ENCODE measurements around the gene MARCHF2. TPM values are rescaled to one million over a fixed set of nuclear protein-coding genes. Genes with fewer than 3 reads are reported as not detected.

Gene MARCHF2
- total and polyA plus RNA-seq, 2 donors (not counting 1 experiment from before 2014, with no cell fraction given), result 22.9 to 52.6 TPM

DNA sequence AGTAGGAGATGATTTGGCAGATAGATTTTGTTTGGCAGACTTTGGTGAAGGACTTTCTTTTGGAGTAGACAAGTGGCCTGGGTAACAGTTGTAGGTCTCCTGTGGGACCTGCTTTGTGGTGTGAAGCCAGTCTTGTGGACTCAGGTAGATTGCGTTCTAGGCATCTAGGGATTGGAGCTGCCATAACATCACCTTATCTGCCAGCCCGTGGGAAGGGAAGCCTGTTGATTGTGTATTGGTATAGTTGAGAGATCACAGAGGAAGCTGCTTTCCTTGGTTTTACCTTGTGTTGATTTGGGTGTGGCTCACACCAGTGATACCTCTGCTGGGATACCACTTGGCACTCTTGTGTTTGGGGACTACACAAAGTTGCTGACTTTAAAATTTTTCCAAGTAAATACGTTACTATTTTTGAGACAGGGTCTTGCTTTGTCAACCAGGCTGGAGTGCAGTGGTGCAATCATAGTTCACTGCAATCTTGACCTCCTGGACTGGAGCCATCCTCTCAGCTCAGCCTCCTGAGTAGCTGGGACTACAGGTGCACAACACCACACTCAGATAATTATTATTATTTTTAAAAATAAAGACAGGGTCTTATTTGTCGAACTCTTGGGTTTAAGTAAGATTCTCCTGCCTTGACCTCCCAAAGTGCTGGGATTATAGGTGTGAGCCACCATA is 39.5 kb downstream of the MARCHF2 start:
- ChIA-PET POLR2A (interaction anchor here (1.3 kb wide), 1 partner anchor 8 kb away, joined by 3 read pairs; no protein-coding TSS in a partner anchor), CTCF (interaction anchor here (1.0 to 1.6 kb wide), 3 partner anchors 16 to 210 kb away, joined by 3 read pairs; no protein-coding TSS in a partner anchor)
- WGBS (ENCODE audit: insufficient coverage), result 56% methylated on average over 2 of the region's 4 CpGs
- intact Hi-C loops (cut with micrococcal nuclease), result no loop called here
- Mint-ChIP-seq H3K4me3 (peak overlapping the region; percentile 52), H3K4me1 (peaks cover 78% of the 10 kb centered on the region), H3K9me3 (ENCODE audit: insufficient read depth) (no peaks in the 10 kb centered on the region), H3K27ac (no peak overlapping the region), H3K27me3 (no peaks in the 10 kb centered on the region)
- no peak for TF ChIP-seq EZH2 (IDR thresholded peaks at IDR 0.05; ENCODE audit: borderline replicate concordance, insufficient read depth, low read depth, low read length, poor library complexity, severe bottlenecking)
- TF ChIP-seq, protein P1, sequence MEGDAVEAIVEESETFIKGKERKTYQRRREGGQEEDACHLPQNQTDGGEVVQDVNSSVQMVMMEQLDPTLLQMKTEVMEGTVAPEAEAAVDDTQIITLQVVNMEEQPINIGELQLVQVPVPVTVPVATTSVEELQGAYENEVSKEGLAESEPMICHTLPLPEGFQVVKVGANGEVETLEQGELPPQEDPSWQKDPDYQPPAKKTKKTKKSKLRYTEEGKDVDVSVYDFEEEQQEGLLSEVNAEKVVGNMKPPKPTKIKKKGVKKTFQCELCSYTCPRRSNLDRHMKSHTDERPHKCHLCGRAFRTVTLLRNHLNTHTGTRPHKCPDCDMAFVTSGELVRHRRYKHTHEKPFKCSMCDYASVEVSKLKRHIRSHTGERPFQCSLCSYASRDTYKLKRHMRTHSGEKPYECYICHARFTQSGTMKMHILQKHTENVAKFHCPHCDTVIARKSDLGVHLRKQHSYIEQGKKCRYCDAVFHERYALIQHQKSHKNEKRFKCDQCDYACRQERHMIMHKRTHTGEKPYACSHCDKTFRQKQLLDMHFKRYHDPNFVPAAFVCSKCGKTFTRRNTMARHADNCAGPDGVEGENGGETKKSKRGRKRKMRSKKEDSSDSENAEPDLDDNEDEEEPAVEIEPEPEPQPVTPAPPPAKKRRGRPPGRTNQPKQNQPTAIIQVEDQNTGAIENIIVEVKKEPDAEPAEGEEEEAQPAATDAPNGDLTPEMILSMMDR (IDR thresholded peaks at IDR 0.05), result no peak
- Histone ChIP-seq H3K4me3 (ENCODE audit: control extremely low read depth in 1 of 5, extremely low read depth in 1 of 5, insufficient read depth in 1 of 5, low read depth in 2 of 5, low read length in 4 of 5) (no peak overlapping the region), H3K9ac (ENCODE audit: low read length) (no peak overlapping the region), H3K27ac (ENCODE audit: low read length in 2 of 2) (no peak overlapping the region), H2AFZ (ENCODE audit: insufficient read depth, low read depth, low read length, poor library complexity, severe bottlenecking) (no peak overlapping the region), H3K4me2 (replicated peaks; ENCODE audit: low read depth, low read length, poor library complexity, severe bottlenecking) (peak overlapping the region; percentile 10), H3K27me3 (replicated peaks in 1 of 4; ENCODE audit: control extremely low read depth in 1 of 4, control insufficient read depth in 3 of 4, insufficient read depth in 4 of 4, low read length in 3 of 4) (no peaks in the 10 kb centered on the region), H3K9me3 (ENCODE audit: control extremely low read depth in 1 of 3, control insufficient read depth in 2 of 3, insufficient read depth in 1 of 3, low read length in 2 of 3) (no peaks in the 10 kb centered on the region), H3K79me2 (ENCODE audit: control insufficient read depth, insufficient read depth, low read length) (peaks cover 99% of the 10 kb centered on the region), H4K20me1 (ENCODE audit: control insufficient read depth, insufficient read depth, low read length, poor library complexity, severe bottlenecking) (peaks cover 98% of the 10 kb centered on the region), H3K4me1 (ENCODE audit: control insufficient read depth in 2 of 2, insufficient read depth in 2 of 2, low read length in 2 of 2) (peaks cover 51 to 65% of the 10 kb centered on the region in 2 donors), H3K36me3 (replicated peaks in 1 of 2; ENCODE audit: control extremely low read depth in 1 of 2, control insufficient read depth in 1 of 2, extremely low read depth in 1 of 2, insufficient read depth in 2 of 2, low read length in 1 of 2) (peaks cover 4 to 71% of the 10 kb centered on the region in 2 experiments)
- no peak for ATAC-seq (ENCODE audit: low read depth)
- no peak for DNase-seq

DNA sequence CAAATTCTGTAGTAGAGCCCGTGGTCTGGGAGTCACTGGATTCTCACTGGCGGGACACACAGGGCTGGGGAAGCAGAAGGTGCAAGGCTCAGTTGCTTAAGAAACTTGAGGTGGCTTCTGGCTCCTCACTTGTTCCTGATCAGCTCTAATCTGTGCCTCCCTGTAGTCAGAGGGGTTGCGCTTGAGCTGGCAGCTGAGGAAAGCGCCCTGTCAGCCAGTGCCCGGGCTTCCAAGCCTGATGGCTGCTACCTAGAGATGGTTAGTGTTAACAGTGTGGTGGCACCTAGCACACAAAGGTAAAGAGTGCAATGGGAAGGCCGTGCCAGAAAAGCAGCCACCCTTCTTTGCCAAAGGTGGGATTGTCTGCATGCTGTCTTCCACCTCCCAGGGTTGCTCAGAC is 40.5 kb downstream of the MARCHF2 start:
- Mint-ChIP-seq H3K27me3 (no peaks in the 10 kb centered on the region), H3K4me3 (no peak overlapping the region), H3K9me3 (ENCODE audit: insufficient read depth) (no peaks in the 10 kb centered on the region), H3K27ac (no peak overlapping the region), H3K4me1 (peaks cover 82% of the 10 kb centered on the region)
- Histone ChIP-seq H3K4me3 (ENCODE audit: control extremely low read depth in 1 of 5, extremely low read depth in 1 of 5, insufficient read depth in 1 of 5, low read depth in 2 of 5, low read length in 4 of 5) (no peak overlapping the region), H3K4me2 (replicated peaks; ENCODE audit: low read depth, low read length, poor library complexity, severe bottlenecking) (peak overlapping the region; percentile 16), H3K36me3 (replicated peaks in 1 of 2; ENCODE audit: control extremely low read depth in 1 of 2, control insufficient read depth in 1 of 2, extremely low read depth in 1 of 2, insufficient read depth in 2 of 2, low read length in 1 of 2) (peaks cover 4 to 78% of the 10 kb centered on the region in 2 experiments), H4K20me1 (ENCODE audit: control insufficient read depth, insufficient read depth, low read length, poor library complexity, severe bottlenecking) (peaks cover 98% of the 10 kb centered on the region), H3K9ac (ENCODE audit: low read length) (no peak overlapping the region), H3K27me3 (replicated peaks in 1 of 4; ENCODE audit: control extremely low read depth in 1 of 4, control insufficient read depth in 3 of 4, insufficient read depth in 4 of 4, low read length in 3 of 4) (no peaks in the 10 kb centered on the region), H3K4me1 (ENCODE audit: control insufficient read depth in 2 of 2, insufficient read depth in 2 of 2, low read length in 2 of 2) (peaks cover 53 to 62% of the 10 kb centered on the region in 2 donors), H3K79me2 (ENCODE audit: control insufficient read depth, insufficient read depth, low read length) (peaks cover 99% of the 10 kb centered on the region), H3K27ac (ENCODE audit: low read length in 2 of 2) (no peak overlapping the region), H3K9me3 (ENCODE audit: control extremely low read depth in 1 of 3, control insufficient read depth in 2 of 3, insufficient read depth in 1 of 3, low read length in 2 of 3) (no peaks in the 10 kb centered on the region), H2AFZ (ENCODE audit: insufficient read depth, low read depth, low read length, poor library complexity, severe bottlenecking) (no peak overlapping the region)
- POLR2A ChIA-PET, result interaction anchor here (1.3 kb wide), 1 partner anchor 9 kb away, joined by 3 read pairs; no protein-coding TSS in a partner anchor
- intact Hi-C loops (cut with micrococcal nuclease), result no loop called here
- DNase-seq (no peak), ATAC-seq (ENCODE audit: low read depth) (no peak)
- WGBS (ENCODE audit: insufficient coverage), result 79% methylated on average over 5 of the region's 6 CpGs
- CTCF ChIA-PET, result interaction anchor here (0.5 to 1.6 kb wide), 4 partner anchors 15 to 211 kb away, joined by 3 read pairs; no protein-coding TSS in a partner anchor
- TF ChIP-seq EZH2 (IDR thresholded peaks at IDR 0.05; ENCODE audit: borderline replicate concordance, insufficient read depth, low read depth, low read length, poor library complexity, severe bottlenecking), result no peak
- TF ChIP-seq, protein P1 (IDR thresholded peaks at IDR 0.05), result no peak
